K562 treated with DMSO at 1 percent for 48 hours (cell line): ENCODE measurements around the gene UNC93A. TPM values are rescaled to one million over a fixed set of nuclear protein-coding genes. Genes with fewer than 3 reads are reported as not detected.

Source experiments
- total RNA-seq: library from RNA; unstranded; fragments of 300-600 nt; gene quantifications from 2 replicates; pipeline ENCODE4 v1.2.3, GENCODE V29; 2022; ENCODE audit warnings: low replicate concordance; ENCODE audit errors: extremely low read depth

UNC93A gene
- total RNA-seq = not detected in 2 replicates

DNA sequence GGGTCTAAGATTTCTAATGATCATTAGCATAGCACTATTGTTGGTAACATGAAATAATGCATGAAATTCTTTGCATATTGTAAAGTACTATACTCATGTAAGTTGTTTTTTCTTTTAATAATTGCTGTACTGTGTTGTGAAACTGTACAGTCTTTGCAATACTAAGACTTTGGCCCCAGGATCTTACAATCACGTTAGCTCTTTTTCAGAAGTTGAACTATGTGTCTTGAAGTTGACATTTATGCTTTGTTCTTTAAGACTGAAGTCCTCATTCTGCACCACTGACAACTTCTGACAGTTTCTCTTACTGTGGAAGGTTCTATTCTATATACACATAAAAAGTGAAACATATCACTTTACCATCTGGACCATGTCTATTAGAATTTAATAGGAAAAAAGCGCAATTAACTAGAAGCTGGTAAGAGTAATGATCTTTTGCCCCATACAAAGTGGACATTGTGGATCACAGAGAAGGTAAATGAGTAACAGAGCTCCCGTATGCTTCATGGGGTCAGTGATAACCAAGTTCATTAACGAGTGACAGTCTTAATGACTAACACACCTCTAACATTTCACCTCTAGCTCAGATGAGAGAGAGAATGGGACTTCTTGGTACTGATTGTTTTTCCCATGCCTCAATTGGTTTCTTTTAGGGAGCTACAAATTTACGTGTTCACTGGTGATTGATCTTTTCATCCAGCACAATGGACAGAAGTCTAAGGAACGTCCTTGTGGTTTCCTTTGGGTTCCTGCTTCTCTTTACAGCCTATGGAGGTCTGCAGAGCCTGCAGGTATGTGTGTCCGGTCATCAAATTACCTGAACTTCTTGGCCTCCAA is at the start of gene UNC93A:
Gene UNC93A, plus strand, starts transcription at position 530 of the 837 bp plus-strand sequence. Its CDS starts 175 bp downstream, at position 705.

Other genes starting within 250 kb of the UNC93A start
- gene CCR6, start 168.2 kb upstream of the UNC93A start, total RNA-seq = not detected in 2 replicates
- not detected in 2 replicates for gene GPR31, start 133.3 kb upstream of the UNC93A start, total RNA-seq
- not detected in 2 replicates for gene TTLL2, start 33.8 kb downstream of the UNC93A start, total RNA-seq